Measurements from ENCODE around the gene PPIF. TPM values are rescaled to one million over a fixed set of nuclear protein-coding genes. Genes with fewer than 3 reads are reported as not detected.
A peak's percentile ranks its signal among the peaks of the same experiment; 100 is the strongest.

The PPIF gene
- total RNA-seq, 1 donor: 39.1 TPM

GRCh38 chr10:79345241-79346011, 1.8 kb upstream of the PPIF start:
- Histone ChIP-seq H3K27ac (ENCODE audit: low read depth, low read length) (no peak overlapping the region), H3K36me3 (ENCODE audit: insufficient read depth, low read length) (peaks cover 17% of the 10 kb centered on the region), H2AFZ (ENCODE audit: low read length) (no peak overlapping the region), H3K4me1 (ENCODE audit: insufficient read depth, low read length) (peaks cover 23% of the 10 kb centered on the region), H3K9me3 (ENCODE audit: low read depth, low read length) (no peaks in the 10 kb centered on the region), H3K27me3 (ENCODE audit: insufficient read depth, low read length) (no peaks in the 10 kb centered on the region), H4K20me1 (ENCODE audit: insufficient read depth, low read length) (peaks cover 21% of the 10 kb centered on the region), H3K4me2 (ENCODE audit: insufficient read depth, low read length) (no peak overlapping the region), H3K79me2 (ENCODE audit: insufficient read depth, low read length) (peaks cover 37% of the 10 kb centered on the region), H3K4me3 (ENCODE audit: insufficient read depth, low read length) (no peak overlapping the region)
- no peak for DNase-seq (ENCODE audit: insufficient read length, low spot score, missing footprints)
- no peak for TF ChIP-seq CTCF (IDR thresholded peaks at IDR 0.05; ENCODE audit: extremely low read depth, low read depth, low read length)

GRCh38 chr10:79346012-79346340, 1.3 kb upstream of the PPIF start:
- peaks cover 42% of the 10 kb centered on the region for H3K79me2 ChIP-seq (ENCODE audit: insufficient read depth, low read length)
- no peaks in the 10 kb centered on the region for H3K27me3 ChIP-seq (ENCODE audit: insufficient read depth, low read length)
- H3K4me2 ChIP-seq (ENCODE audit: insufficient read depth, low read length): no peak overlapping the region
- H3K27ac ChIP-seq (ENCODE audit: low read depth, low read length): no peak overlapping the region
- H3K9me3 ChIP-seq (ENCODE audit: low read depth, low read length): no peaks in the 10 kb centered on the region
- H4K20me1 ChIP-seq (ENCODE audit: insufficient read depth, low read length): peaks cover 27% of the 10 kb centered on the region
- H3K36me3 ChIP-seq (ENCODE audit: insufficient read depth, low read length): peaks cover 23% of the 10 kb centered on the region
- peaks cover 23% of the 10 kb centered on the region for H3K4me1 ChIP-seq (ENCODE audit: insufficient read depth, low read length)
- no peak overlapping the region for H2AFZ ChIP-seq (ENCODE audit: low read length)
- no peak overlapping the region for H3K4me3 ChIP-seq (ENCODE audit: insufficient read depth, low read length)
- DNase-seq (ENCODE audit: insufficient read length, low spot score, missing footprints): no peak
- no peak for TF ChIP-seq CTCF (IDR thresholded peaks at IDR 0.05; ENCODE audit: extremely low read depth, low read depth, low read length)

- DNase-seq (ENCODE audit: insufficient read length, low spot score, missing footprints): no peak
- Histone ChIP-seq H3K4me2 (ENCODE audit: insufficient read depth, low read length) (peak overlapping the region; percentile 89), H3K36me3 (ENCODE audit: insufficient read depth, low read length) (peaks cover 28% of the 10 kb centered on the region), H4K20me1 (ENCODE audit: insufficient read depth, low read length) (peaks cover 30% of the 10 kb centered on the region), H3K4me3 (ENCODE audit: insufficient read depth, low read length) (peak overlapping the region; percentile 95), H2AFZ (ENCODE audit: low read length) (peak overlapping the region; percentile 80), H3K9me3 (ENCODE audit: low read depth, low read length) (no peaks in the 10 kb centered on the region), H3K27me3 (ENCODE audit: insufficient read depth, low read length) (no peaks in the 10 kb centered on the region), H3K27ac (ENCODE audit: low read depth, low read length) (peak overlapping the region; percentile 23), H3K4me1 (ENCODE audit: insufficient read depth, low read length) (peaks cover 23% of the 10 kb centered on the region), H3K79me2 (ENCODE audit: insufficient read depth, low read length) (peaks cover 46% of the 10 kb centered on the region)
- no peak for TF ChIP-seq CTCF (IDR thresholded peaks at IDR 0.05; ENCODE audit: extremely low read depth, low read depth, low read length)
Measured at GRCh38 chr10:79346388-79347225, 662 bp upstream of the PPIF start.

All from osteoblast (primary cell).